Activated CD4-positive, alpha-beta memory T cell treated with anti-CD3 and anti-CD28 coated beads, Interleukin-2, amount 10 ng/mL, durations not matched to agents 7 days and 5 days (primary cell): Measurements from ENCODE around the gene DECR2. TPM values are rescaled to one million over a fixed set of nuclear protein-coding genes. Genes with fewer than 3 reads are reported as not detected.

ENCODE experiments used
- CTCF ChIA-PET: fragments of 350-600 bp; sonication (Branson Sonifier 250); formaldehyde crosslinking; loops from one replicate; lab custom pipeline; 2021; ENCODE audit warnings: antibody characterized with exemption, inconsistent platforms; lab: Charles Lee
- POLR2A ChIA-PET: fragments of 350-600 bp; sonication (Branson Sonifier 250); formaldehyde crosslinking; loops from one replicate; lab custom pipeline; 2021; ENCODE audit warnings: antibody characterized with exemption; lab: Charles Lee
- DNase-seq: peaks from one replicate; pipeline ENCODE4 v3.0.0-alpha.2; 2020
- H3K27ac Mint-ChIP-seq: one replicate; pipeline ENCODE4 v1.8.0; 2021; ENCODE audit warnings: mild to moderate bottlenecking, mixed read lengths
- H3K27me3 Mint-ChIP-seq: one replicate; pipeline ENCODE4 v1.8.0; 2021; ENCODE audit warnings: mixed read lengths
- H3K36me3 Mint-ChIP-seq: one replicate; pipeline ENCODE4 v1.8.0; 2021; ENCODE audit warnings: low read depth, mixed read lengths
- H3K4me1 Mint-ChIP-seq: one replicate; pipeline ENCODE4 v1.8.0; 2021; ENCODE audit warnings: mixed read lengths
- H3K4me3 Mint-ChIP-seq: one replicate; pipeline ENCODE4 v1.8.0; 2021; ENCODE audit warnings: mild to moderate bottlenecking, mixed read lengths
- H3K9me3 Mint-ChIP-seq: one replicate; pipeline ENCODE4 v1.8.0; 2021; ENCODE audit warnings: mixed read lengths
- total RNA-seq, 2 experiments: library from RNA; stranded (reverse); gene quantifications; one replicate each; pipeline ENCODE4 v1.2.3, GENCODE V29; 2021

Gene DECR2
- total RNA-seq, 2 experiments from 2014 or later, result 3.0 to 3.3 TPM

- H3K27me3 Mint-ChIP-seq, result no peaks in the 10 kb centered on the region
- POLR2A ChIA-PET, result no interaction called here
- peaks cover 5% of the 10 kb centered on the region for H3K4me1 Mint-ChIP-seq
- no peaks in the 10 kb centered on the region for H3K36me3 Mint-ChIP-seq
- CTCF ChIA-PET, result interaction anchor here (0.6 kb wide), 1 partner anchor 333 kb away, joined by 3 read pairs; no protein-coding TSS in a partner anchor
- no peaks in the 10 kb centered on the region for H3K9me3 Mint-ChIP-seq
- no peak overlapping the region for H3K27ac Mint-ChIP-seq
- no peak for DNase-seq
- no peak overlapping the region for H3K4me3 Mint-ChIP-seq
Measured at GRCh38 chr16:455453-455852, 53.8 kb downstream of the DECR2 start.

DNA sequence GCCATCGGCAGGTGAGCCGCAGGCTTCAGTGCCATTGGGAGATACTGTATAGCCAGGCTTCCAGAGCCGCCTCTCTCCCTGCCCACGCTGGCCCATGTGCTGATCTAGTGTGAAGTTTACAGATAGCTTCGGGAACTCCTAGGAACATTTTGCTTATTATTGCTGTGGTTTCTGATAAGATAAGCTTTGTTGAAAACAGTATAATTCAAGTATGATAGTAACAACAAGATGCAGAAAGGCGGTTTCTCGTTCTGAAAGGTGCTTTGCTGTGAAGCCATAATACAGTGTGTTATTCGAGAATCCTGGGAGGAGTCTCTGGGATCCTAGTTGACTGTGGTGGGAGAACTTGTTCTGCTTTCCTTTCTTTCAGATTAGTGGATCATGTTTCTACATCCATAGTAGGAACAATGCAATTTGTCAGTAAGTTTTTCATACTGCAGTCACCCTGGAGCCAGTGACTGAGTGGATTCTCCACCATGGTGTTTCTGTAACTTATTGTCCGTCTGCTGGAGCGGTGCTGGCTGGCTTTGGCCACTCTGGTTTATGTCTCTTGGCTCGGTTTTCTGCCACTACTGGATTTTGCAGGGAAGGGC is 55.3 kb downstream of the DECR2 start:
- H3K4me3 Mint-ChIP-seq, result no peak overlapping the region
- H3K27ac Mint-ChIP-seq, result no peak overlapping the region
- CTCF ChIA-PET, result interaction anchor here (0.6 to 1.0 kb wide), 2 partner anchors 30 to 67 kb away, joined by 3 to 4 read pairs; no protein-coding TSS in a partner anchor
- DNase-seq, result no peak
- no peaks in the 10 kb centered on the region for H3K27me3 Mint-ChIP-seq
- H3K36me3 Mint-ChIP-seq, result no peaks in the 10 kb centered on the region
- H3K9me3 Mint-ChIP-seq, result no peaks in the 10 kb centered on the region
- peaks cover 5% of the 10 kb centered on the region for H3K4me1 Mint-ChIP-seq
- POLR2A ChIA-PET, result no interaction called here

DNA sequence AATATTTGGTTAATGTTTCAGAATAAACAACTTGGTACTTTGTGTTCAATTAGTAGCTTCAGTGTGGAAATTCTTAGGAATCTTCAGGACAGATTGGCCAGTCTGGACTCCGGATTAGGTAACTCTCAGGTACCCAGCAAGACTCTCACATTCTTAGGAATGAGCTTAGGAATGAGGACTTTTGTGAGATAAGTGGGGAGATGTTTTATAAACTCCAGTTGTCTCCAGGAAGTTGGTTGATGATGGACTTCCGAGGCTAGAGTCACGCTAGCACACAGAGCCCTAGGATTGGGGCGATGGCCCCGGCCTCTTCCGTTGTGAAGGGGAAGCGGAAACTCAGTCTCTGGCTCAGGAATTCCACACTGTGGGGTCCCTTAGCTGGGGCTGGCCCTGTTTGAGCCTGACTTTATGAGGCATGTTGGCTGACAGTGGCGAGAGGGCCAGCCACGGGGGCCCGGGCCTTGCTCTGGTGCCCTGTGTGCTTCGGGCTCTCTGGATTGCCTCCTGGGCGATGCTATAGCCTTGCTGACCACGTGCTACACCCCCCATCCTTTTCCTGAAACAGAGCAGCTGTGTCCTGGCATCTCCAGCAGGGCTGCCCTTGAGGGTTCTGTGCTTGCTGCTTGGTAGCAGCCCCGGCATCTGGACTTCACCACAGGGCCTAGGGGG is 56.2 kb downstream of the DECR2 start:
- DNase-seq, result no peak
- peaks cover 5% of the 10 kb centered on the region for H3K4me1 Mint-ChIP-seq
- no peaks in the 10 kb centered on the region for H3K36me3 Mint-ChIP-seq
- H3K27me3 Mint-ChIP-seq, result no peaks in the 10 kb centered on the region
- H3K4me3 Mint-ChIP-seq, result no peak overlapping the region
- CTCF ChIA-PET, result no interaction called here
- H3K9me3 Mint-ChIP-seq, result no peaks in the 10 kb centered on the region
- H3K27ac Mint-ChIP-seq, result no peak overlapping the region
- POLR2A ChIA-PET, result no interaction called here

DNA sequence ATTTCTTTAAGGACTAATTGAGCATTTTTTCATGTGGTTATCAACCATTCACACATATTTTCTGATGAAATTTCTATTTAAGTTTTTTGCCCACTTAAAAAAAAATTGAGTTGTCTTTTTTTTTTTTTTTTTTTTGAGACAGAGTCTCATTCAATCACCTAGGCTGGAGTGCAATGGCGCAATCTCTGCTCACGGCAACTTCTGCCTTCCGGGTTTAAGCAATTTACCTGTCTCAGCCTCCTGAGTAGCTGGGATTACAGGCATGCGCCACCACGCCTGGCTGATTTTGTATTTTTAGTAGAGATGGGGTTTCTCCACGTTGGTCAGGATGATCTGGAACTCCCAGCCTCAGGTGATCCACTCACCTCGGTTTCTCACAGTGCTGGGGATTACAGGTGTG is 58.1 kb downstream of the DECR2 start:
- Mint-ChIP-seq H3K4me3 (no peak overlapping the region), H3K36me3 (no peaks in the 10 kb centered on the region), H3K9me3 (no peaks in the 10 kb centered on the region), H3K27ac (no peak overlapping the region), H3K27me3 (no peaks in the 10 kb centered on the region), H3K4me1 (no peaks in the 10 kb centered on the region)
- no peak for DNase-seq
- ChIA-PET POLR2A (no interaction called here), CTCF (no interaction called here)

DNA sequence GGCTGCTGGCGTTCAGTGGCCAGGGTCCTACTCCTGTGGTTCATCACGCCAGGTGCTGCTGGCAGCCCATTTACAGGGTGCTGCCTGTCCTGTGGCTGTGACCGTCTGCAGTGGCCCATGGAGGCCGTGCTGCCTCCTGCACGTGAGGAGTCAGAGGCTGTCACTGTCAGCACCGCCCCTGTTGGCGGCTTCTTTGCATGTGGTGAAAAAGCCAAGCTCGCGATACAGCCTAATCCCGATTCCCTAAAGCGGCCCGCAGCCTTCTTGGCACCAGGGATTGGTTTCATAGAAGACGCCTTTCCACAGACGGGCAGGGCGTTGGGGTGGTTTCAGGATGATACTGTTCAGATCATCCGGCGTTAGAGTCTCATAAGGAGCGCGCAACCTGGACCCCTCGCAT is 59.1 kb downstream of the DECR2 start:
- Mint-ChIP-seq H3K27me3 (no peaks in the 10 kb centered on the region), H3K36me3 (no peaks in the 10 kb centered on the region), H3K4me3 (no peak overlapping the region), H3K4me1 (no peaks in the 10 kb centered on the region), H3K9me3 (no peaks in the 10 kb centered on the region), H3K27ac (no peak overlapping the region)
- no peak for DNase-seq
- POLR2A ChIA-PET, result no interaction called here
- CTCF ChIA-PET, result no interaction called here

Other genes with a start within 250 kb of the DECR2 start
- gene HBZ, start 249.2 kb upstream of the DECR2 start, total RNA-seq, result not detected
- not detected for gene HBM, start 235.9 kb upstream of the DECR2 start, total RNA-seq
- gene HBA2, start 229.0 kb upstream of the DECR2 start, total RNA-seq, result not detected
- not detected for gene HBA1, start 225.2 kb upstream of the DECR2 start, total RNA-seq
- not detected for gene HBQ1, start 221.4 kb upstream of the DECR2 start, total RNA-seq
- 10 to 100 TPM; 54.9 to 61.0 TPM for gene LUC7L, start 172.4 kb upstream of the DECR2 start, total RNA-seq
- gene FAM234A, start 167.1 kb upstream of the DECR2 start, total RNA-seq, result 10 to 100 TPM; 26.9 to 31.5 TPM
- gene RGS11, start 125.9 kb upstream of the DECR2 start, total RNA-seq, result under 1 TPM; 0.10 to 0.40 TPM
- gene ARHGDIG, start 121.3 kb upstream of the DECR2 start, total RNA-seq, result not detected
- gene PDIA2, start 118.7 kb upstream of the DECR2 start, total RNA-seq, result not detected
- gene AXIN1, start 49.2 kb upstream of the DECR2 start, total RNA-seq, result 10 to 100 TPM; 25.4 to 25.7 TPM
- gene MRPL28, start 31.3 kb upstream of the DECR2 start, total RNA-seq, result 10 to 100 TPM; 71.4 to 72.6 TPM
- 10 to 100 TPM; 59.2 to 59.9 TPM for gene PGAP6, start 19.9 kb upstream of the DECR2 start, total RNA-seq
- 10 to 100 TPM; 33.9 to 34.0 TPM for gene NME4, start 4.7 kb upstream of the DECR2 start, total RNA-seq
- gene RAB11FIP3, start 23.8 kb downstream of the DECR2 start, total RNA-seq, result 10 to 100 TPM; 21.2 to 25.4 TPM
- gene CAPN15, start 125.8 kb downstream of the DECR2 start, total RNA-seq, result 10 to 100 TPM; 91.7 to 93.4 TPM
- gene PRR35, start 158.5 kb downstream of the DECR2 start, total RNA-seq, result not detected
- gene NHLRC4, start 165.1 kb downstream of the DECR2 start, total RNA-seq, result 1 to 10 TPM; 2.3 to 2.6 TPM
- gene PIGQ, start 168.1 kb downstream of the DECR2 start, total RNA-seq, result 10 to 100 TPM; 33.7 to 35.1 TPM
- gene RAB40C, start 188.2 kb downstream of the DECR2 start, total RNA-seq, result 10 to 100 TPM; 12.2 to 14.2 TPM
- gene WFIKKN1, start 229.1 kb downstream of the DECR2 start, total RNA-seq, result under 1 TPM; 0.10 to 0.13 TPM
- 10 to 100 TPM; 66.6 to 67.5 TPM for gene METTL26, start 234.4 kb downstream of the DECR2 start, total RNA-seq
- 10 to 100 TPM; 20.3 to 22.8 TPM for gene MCRIP2, start 239.9 kb downstream of the DECR2 start, total RNA-seq
- gene WDR90, start 247.5 kb downstream of the DECR2 start, total RNA-seq, result 10 to 100 TPM; 58.0 to 58.4 TPM